GM04503 (cell line): ENCODE measurements around the gene RNF44.

ENCODE experiments used
- DNase-seq: peaks from one replicate; pipeline ENCODE4 v3.0.0-alpha.2; 2012; ENCODE audit warnings: low read depth

RNF44 gene

DNA sequence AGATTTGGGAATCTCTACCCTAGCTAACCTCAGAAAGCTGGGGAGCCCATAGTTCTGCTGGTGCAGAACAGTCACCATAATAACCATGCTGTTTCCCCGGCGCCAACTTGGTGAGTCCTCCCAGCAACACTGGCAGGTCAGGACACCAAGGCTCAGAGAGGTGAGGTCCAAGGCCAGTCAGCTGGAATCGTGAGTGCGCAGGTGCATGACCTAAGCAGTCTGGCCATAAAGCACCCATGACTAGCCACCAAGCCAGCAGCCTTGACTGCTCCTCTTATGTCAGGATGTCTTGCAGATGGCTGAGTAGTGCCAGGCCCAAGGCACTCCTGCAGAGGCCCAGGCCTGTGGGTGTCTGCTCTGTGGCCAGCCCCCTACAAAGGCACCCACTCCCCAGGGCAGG, 2.6 kb downstream of the RNF44 start:
- no peak for DNase-seq

GRCh38 chr5:176533894-176534611, 3.1 kb downstream of the RNF44 start:
- no peak for DNase-seq

DNA sequence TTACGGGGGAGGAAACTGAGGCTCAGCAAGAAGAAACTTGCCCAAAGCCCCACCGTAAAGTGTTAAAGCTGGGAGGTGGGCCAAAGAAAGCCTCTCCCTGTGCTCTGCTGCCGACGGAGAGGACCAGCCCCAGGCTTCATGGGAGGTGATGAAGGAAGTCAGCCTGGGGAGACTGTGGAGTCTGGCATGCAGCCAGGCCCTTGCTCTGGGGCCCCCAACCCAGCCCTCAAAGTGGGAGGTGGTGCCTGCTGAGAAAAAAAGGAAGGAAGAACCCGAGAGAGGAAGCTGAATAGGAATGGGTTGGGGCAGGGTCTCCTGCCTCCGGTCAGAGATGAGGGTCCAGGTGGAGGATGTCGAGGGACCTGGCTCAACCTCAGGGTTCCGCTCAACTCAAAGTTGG, 3.8 kb downstream of the RNF44 start:
- no peak for DNase-seq

- DNase-seq: no peak
Measured at GRCh38 chr5:176532795-176533194, 4.4 kb downstream of the RNF44 start.

DNA sequence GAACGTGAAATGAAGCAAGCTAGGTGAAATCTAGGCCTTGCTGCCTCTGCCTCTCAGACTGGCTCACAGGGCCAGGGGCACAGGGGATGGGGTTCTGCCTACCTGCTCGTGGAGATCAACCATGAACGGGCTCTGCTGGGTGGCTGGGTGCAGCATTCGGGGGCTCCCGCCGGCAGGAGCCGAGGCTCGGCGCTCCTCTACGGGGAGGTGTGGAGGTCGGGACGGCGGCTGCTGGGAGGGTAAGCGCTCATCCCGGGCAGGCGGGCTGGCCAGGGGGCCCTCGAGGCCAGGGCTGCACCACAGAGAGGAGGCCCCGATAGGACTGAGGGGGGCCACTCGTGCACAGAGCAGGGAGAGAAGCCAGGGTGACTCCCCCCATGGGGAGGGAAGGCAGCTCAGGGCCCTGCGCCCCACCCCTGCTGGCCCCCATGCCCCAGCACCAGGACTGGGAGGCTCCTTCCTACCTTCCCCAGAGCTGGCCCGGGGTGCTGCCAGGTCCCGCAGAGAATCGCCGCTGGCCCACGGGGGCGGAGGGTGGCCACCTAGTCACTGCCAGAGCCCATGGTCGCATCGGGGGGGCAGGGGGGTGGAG, 5.2 kb downstream of the RNF44 start:
- no peak for DNase-seq

DNA sequence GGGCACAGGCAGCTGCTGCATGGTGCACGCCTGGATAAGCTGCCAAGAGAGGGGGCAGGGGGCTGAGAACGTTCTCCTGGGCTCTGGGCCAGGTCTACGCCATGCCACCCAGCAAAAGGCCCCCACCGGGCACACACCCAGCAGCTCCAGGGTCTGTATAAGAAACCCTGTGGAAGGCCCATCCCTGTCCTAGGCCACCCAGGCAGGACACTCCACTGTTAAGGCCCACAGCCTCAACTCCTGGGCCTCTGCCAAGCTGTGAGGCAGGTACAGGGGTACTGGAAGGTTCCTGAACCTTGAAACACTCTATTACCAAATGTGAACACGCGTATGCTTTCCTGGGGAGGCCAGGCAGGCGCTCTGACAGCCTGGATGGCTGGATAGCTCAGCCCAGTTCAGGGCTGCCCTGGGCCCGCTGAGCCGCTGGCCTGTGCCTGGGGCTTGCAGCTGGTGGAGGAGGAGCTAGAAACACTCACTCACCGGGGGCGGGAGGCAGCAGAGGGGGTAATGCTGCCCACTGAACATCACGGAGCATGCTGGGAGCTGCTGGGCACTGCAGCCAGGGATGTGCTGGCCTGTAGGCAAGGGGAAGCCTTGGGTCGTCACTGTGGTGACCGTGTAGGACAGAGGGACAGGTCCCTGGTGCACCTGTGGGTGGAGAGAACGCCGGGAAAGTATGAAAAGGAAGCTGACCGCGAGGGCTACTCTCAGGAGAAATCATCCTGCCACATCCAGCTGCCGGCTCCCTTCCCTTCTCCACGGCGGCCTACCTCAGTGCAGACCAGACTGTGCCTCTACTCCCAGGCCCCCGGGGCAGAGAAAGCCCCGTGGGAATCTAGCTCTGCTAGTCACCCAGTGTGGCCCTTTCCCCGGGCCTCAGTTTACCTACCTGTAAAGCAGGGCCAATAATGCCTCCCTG, 6.0 kb downstream of the RNF44 start:
- no peak for DNase-seq

GRCh38 chr5:176530393-176530982, 6.7 kb downstream of the RNF44 start:
- DNase-seq: no peak

- no peak for DNase-seq
Measured at GRCh38 chr5:176529741-176530141, 7.5 kb downstream of the RNF44 start.

DNA sequence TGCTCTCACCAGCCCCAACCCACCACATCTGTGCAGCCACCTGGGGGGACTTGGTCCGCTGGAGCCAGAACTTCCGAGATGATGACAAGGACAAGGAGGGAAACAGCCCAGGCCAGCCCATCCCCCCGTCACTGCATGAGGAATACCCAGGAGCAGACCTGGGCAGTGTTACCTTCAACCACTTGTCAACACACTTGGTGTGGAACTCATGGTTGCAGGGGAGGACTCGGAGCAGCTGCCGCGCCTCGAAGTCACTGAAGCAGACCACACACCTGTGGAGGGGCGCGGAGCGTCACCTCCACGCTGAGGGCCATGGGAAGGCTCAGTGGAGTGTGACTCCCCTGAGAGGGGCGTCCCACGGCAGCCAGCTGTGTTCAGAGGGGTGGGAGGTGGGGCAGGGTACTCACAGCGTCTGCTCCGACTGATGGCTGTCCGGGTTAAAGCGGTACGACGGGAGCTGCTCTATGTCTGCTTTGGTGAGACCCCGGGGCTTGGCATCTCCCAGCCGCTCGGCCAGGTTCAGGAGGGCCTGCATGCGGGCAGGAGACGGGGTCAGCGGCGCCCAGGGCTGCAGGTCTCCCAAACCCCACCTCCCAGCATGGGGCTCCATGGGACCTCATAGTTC, 8.0 kb downstream of the RNF44 start:
- DNase-seq: no peak

GRCh38 chr5:176528761-176529115, 8.5 kb downstream of the RNF44 start:
- no peak for DNase-seq

- no peak for DNase-seq
Measured at GRCh38 chr5:176528301-176528700, 8.9 kb downstream of the RNF44 start.

GRCh38 chr5:176527246-176528222, 9.7 kb downstream of the RNF44 start:
- no peak for DNase-seq

- no peak for DNase-seq
Measured at GRCh38 chr5:176526462-176526861, 10.7 kb downstream of the RNF44 start.

- DNase-seq: no peak
Measured at GRCh38 chr5:176525677-176526076, 11.5 kb downstream of the RNF44 start.

DNA sequence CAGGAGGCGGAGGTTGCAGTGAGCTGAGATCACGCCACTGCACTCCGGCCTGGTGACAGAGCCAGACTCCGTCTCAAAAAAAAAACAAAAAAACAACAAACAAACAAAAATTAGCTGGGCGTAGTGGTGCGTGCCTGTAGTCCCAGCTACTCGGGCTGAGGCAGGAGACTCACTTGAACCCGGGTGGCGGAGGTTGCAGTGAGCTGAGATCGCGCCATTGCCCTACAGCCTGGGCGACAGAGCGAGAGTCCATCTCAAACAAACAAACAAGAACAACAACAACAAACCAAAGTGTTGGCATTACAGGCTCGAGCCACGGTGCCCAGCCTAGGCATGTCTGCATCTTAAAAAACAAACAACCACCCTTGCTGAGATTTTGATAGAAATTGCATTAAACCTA, 12.2 kb downstream of the RNF44 start:
- DNase-seq: no peak

GRCh38 chr5:176524138-176524537, 13.1 kb downstream of the RNF44 start:
- no peak for DNase-seq

GRCh38 chr5:176521699-176522263, 15.4 kb downstream of the RNF44 start:
- no peak for DNase-seq

DNA sequence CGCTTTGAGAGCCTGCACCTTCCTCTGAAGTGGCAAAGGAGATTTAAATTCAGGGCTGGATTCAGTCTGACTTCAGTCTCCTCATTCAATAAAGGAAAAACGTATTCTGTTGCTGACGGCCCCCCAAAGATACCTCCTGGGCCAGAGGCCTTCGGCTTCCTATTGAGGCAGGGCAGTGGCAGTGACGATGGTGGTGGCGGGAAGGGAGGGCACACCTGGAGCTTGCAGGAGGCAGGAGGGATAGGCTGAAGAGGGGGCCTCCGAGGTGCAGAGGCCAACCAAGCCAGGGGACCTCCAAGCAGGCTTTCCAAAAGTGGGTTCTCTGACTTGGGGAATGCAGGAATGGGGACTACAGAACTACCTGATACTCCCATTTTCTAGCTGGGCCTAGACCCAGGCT, 15.9 kb downstream of the RNF44 start:
- DNase-seq: no peak

- no peak for DNase-seq
Measured at GRCh38 chr5:176519810-176520720, 17.1 kb downstream of the RNF44 start.
